D721Med (cell line): Measurements from ENCODE around the gene ETHE1.

Experiments
- DNase-seq: peaks from one replicate; pipeline ENCODE4 v3.0.0; 2011; ENCODE audit warnings: low spot score; ENCODE audit not compliant: insufficient read length
- FAIRE-seq: peaks from 2 replicates; lab custom pipeline; 2011; peaks lifted over from hg19 to GRCh38; lab: Jason Lieb, UNC
- TF ChIP-seq, protein P1 (sequence below): IDR thresholded peaks from 2 replicates; pipeline ENCODE4 v1.5.1; 2012; ENCODE audit warnings: mild to moderate bottlenecking, control low read depth; ENCODE audit not compliant: insufficient read depth; ENCODE audit errors: missing control alignments

The ETHE1 gene

DNA sequence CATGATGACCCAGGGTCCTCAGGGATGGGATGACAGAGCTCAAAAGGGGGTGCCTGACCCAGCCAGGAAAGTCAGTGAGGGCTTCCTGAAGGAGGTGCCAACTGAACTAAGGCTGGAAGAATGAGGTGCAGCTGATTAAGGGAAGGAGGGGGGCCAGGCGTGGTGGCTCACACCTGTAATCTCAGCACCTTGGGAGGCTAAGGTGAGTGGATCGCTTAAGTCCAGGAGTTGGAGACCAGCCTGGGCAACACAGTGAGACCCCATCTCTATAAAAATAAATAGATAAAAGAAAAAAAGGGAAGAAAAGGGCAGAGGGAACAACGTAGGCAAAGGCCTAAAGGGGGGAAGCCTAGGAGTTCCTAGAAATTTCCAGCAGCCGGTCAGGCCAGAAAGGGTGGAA, 52.5 kb downstream of the ETHE1 start:
- DNase-seq (no peak), FAIRE-seq (no peak)
- TF ChIP-seq, protein P1, sequence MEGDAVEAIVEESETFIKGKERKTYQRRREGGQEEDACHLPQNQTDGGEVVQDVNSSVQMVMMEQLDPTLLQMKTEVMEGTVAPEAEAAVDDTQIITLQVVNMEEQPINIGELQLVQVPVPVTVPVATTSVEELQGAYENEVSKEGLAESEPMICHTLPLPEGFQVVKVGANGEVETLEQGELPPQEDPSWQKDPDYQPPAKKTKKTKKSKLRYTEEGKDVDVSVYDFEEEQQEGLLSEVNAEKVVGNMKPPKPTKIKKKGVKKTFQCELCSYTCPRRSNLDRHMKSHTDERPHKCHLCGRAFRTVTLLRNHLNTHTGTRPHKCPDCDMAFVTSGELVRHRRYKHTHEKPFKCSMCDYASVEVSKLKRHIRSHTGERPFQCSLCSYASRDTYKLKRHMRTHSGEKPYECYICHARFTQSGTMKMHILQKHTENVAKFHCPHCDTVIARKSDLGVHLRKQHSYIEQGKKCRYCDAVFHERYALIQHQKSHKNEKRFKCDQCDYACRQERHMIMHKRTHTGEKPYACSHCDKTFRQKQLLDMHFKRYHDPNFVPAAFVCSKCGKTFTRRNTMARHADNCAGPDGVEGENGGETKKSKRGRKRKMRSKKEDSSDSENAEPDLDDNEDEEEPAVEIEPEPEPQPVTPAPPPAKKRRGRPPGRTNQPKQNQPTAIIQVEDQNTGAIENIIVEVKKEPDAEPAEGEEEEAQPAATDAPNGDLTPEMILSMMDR = no peak

DNA sequence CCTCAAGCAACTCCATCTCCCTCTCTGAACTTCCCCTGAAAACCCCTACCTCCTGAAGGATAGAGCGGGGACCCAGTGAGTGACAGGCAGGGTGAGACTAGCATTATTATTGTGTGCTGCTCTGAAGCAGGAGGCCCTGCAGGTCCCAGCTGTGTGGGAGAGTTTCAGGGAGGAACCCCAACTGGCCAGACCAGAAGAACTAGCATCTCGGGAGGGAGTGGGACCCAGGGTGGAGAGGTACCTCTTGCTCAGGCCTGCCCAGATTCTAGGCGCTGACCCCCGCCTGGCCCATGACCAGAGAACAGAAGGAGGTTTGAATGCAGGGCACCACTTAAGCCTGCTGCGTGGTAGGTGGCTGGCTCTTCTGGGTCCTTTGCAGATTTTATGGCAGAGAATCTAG, 55.9 kb downstream of the ETHE1 start:
- TF ChIP-seq, protein P1 = no peak
- no peak for FAIRE-seq

DNA sequence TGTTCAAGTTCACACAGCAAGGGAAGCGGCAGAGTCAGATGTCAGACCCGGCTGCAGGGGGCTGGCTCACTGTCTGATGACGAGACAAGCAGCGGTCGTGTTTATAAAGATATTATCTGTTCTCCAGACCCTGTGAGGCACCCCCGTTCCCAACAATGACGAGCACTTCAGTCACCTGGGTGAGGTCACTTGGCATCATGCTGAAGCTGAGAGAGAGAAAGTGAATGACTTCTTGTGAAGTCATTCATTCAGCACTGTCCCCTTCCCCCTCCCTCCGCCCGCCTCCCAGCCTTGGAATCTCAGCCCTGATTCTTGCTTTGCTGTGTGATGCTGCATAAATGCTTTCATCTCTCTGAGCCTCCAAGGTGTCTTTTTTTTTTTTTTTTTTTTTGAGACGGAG, 56.7 kb downstream of the ETHE1 start:
- FAIRE-seq = no peak
- TF ChIP-seq, protein P1 = no peak
- DNase-seq = no peak

More for the DNA sequence above, 55.9 kb downstream of the ETHE1 start:
- no peak for DNase-seq

DNA sequence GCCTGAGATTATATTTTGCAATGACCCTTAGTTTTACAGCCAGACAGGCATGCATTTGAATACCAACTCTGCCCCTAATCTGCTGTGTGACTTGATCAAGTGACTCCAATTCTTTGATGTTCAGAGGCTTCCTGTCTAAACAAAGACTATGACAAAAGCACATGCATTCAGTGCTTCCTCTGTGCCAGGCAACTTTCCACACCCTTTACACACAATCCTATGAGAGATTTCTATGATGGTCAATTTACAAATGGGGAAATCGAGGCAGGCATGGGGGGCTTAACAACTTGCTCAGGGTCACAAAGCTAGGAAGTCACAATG, 57.9 kb downstream of the ETHE1 start:
- DNase-seq (no peak), FAIRE-seq (no peak)
- TF ChIP-seq, protein P1 = no peak

DNA sequence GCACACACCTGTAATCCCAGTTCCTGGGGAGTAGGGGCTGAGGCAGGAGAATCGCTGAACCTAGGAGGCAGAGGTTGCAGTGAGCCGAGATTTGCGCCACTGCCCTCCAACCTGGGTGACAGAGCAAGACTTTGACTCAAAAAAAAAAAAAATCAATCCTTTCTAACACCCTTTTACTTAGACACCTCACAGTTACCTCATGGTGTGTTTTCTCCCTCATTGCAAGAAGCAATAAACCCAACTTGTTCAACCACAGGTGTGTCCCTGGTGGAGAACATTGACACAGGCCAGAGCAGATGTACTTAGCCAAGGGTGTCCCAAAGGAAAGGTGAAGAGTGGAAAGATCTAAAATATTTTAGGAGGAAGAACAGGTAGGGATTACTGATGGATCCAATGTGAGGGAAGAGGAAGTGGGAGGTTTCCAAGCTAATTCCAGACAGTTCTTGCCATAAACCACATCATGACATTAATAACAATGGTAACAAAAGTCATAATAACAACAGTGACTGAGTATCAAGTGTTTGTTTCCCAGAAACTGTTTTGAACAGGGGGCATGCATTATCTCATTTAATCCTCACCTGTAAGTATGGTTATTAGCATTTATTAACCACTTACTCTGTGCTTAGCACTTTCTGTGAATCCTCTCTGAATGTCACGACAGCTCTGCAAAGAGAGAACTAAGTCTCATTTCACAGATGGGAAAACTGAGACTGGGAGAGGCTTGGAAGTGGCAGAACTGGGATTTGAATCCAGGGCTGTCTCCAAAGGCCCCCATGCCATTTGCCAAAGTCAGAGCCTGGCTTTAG, 58.4 kb downstream of the ETHE1 start:
- DNase-seq = no peak
- TF ChIP-seq, protein P1 = no peak

DNA sequence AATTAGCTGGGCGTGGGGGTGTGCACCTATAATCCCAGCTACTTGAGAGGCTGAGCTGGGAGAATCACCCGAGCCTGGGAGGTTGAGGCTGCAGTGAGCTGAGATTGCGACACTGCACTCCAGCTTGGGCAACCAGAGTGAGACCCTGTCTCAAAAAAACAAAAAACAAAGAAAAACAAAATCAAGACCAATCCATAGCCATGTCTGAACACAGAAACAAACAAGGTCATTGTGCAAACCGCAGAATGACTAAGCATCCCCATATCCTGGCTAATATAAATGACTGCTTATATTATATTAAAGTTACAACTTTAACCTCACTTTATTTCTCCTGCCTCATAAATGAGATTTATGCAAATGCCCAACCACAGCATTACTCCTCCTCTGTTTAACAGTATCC, 59.3 kb downstream of the ETHE1 start:
- DNase-seq (no peak), FAIRE-seq (no peak)
- TF ChIP-seq, protein P1 = no peak

More for the DNA sequence above, 58.4 kb downstream of the ETHE1 start:
- no peak for FAIRE-seq

DNA sequence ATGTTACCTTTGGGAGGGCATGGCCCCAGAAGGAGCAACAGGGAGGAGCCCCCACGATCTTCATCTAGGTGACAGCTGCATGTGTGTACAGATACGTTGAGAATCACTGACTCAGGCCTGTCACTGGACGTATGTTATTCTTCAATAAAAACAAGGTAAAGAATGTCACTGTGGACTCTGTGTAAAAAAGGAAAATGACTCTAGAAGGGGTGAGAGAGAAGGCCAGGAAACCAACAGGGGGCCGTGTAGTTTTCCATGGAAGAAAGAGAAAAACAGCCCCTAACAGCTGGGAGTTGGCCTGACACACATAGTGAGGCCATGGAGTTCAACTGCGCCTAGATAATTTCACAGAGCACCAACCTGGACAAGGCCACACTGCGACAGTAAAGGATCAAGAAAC, 59.7 kb downstream of the ETHE1 start:
- TF ChIP-seq, protein P1 = no peak
- FAIRE-seq (no peak), DNase-seq (no peak)
